Measurements from ENCODE around the gene TNIP2. TPM values are rescaled to one million over a fixed set of nuclear protein-coding genes. Genes with fewer than 3 reads are reported as not detected.
A peak's percentile ranks its signal among the peaks of the same experiment; 100 is the strongest.

Gene TNIP2
- total and polyA plus RNA-seq, 2 of the 13 experiments (the other 11 are each of a cell fraction or from before 2014, with no cell fraction given) = 25.6 to 38.0 TPM

GRCh38 chr4:2794486-2795299 lies 38.6 kb upstream of the TNIP2 start (continued):
- TF ChIP-seq ZNF318 (CRISPR knock-in tag; IDR thresholded peaks at IDR 0.05) = 0 out of 2 replicates have a peak, but pooled peaks have one; percentile 6
- no peak for TF ChIP-seq WIZ (CRISPR knock-in tag; IDR thresholded peaks at IDR 0.05)
- no peak for TF ChIP-seq ZNF674 (CRISPR knock-in tag; IDR thresholded peaks at IDR 0.05; ENCODE audit: low read depth)
- TF ChIP-seq KAT8 (CRISPR knock-in tag; IDR thresholded peaks at IDR 0.05) = no peak
- TF ChIP-seq NFE2L2 (IDR thresholded peaks at IDR 0.05; ENCODE audit: low read length) = no peak
- TF ChIP-seq, protein P1, sequence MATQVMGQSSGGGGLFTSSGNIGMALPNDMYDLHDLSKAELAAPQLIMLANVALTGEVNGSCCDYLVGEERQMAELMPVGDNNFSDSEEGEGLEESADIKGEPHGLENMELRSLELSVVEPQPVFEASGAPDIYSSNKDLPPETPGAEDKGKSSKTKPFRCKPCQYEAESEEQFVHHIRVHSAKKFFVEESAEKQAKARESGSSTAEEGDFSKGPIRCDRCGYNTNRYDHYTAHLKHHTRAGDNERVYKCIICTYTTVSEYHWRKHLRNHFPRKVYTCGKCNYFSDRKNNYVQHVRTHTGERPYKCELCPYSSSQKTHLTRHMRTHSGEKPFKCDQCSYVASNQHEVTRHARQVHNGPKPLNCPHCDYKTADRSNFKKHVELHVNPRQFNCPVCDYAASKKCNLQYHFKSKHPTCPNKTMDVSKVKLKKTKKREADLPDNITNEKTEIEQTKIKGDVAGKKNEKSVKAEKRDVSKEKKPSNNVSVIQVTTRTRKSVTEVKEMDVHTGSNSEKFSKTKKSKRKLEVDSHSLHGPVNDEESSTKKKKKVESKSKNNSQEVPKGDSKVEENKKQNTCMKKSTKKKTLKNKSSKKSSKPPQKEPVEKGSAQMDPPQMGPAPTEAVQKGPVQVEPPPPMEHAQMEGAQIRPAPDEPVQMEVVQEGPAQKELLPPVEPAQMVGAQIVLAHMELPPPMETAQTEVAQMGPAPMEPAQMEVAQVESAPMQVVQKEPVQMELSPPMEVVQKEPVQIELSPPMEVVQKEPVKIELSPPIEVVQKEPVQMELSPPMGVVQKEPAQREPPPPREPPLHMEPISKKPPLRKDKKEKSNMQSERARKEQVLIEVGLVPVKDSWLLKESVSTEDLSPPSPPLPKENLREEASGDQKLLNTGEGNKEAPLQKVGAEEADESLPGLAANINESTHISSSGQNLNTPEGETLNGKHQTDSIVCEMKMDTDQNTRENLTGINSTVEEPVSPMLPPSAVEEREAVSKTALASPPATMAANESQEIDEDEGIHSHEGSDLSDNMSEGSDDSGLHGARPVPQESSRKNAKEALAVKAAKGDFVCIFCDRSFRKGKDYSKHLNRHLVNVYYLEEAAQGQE (IDR thresholded peaks at IDR 0.05; ENCODE audit: borderline replicate concordance in 1 of 2, low read depth in 1 of 2, low read length in 2 of 2) = no peak
- no peak for TF ChIP-seq SMYD3 (CRISPR knock-in tag; IDR thresholded peaks at IDR 0.05)
